Vagina (tissue), 2 donors: Measurements from ENCODE around the gene ZDHHC1. TPM values are rescaled to one million over a fixed set of nuclear protein-coding genes. Genes with fewer than 3 reads are reported as not detected.
"Not testable (repeated sequence)": the region's sequence is repeated elsewhere in the genome, so short reads cannot be mapped to it uniquely, and the experiment has no call there.

Source experiments
- DNase-seq, 2 donors: peaks; one replicate each; pipeline ENCODE4 v3.0.0-alpha.2; 2017; ENCODE audit errors: extremely low spot score in 2 of 2
- H3K27ac ChIP-seq: fragments of 200-600 bp; sonication (generic); one replicate; pipeline ENCODE4 v1.5.1; 2019
- H3K27me3 ChIP-seq: fragments of 200-600 bp; sonication (generic); one replicate; pipeline ENCODE4 v1.5.1; 2019
- H3K36me3 ChIP-seq, 2 donors: fragments of 200-600 bp; sonication (generic); one replicate each; pipeline ENCODE4 v1.5.1; 2017 to 2019
- H3K4me1 ChIP-seq: fragments of 200-600 bp; sonication (generic); one replicate; pipeline ENCODE4 v1.5.1; 2019
- H3K4me3 ChIP-seq, 2 donors: fragments of 200-600 bp; sonication (generic); 1 replicate in 1 of 2; 2 replicates in 1 of 2; pipeline ENCODE4 v1.5.1; 2016 to 2019
- H3K9me3 ChIP-seq: fragments of 200-600 bp; sonication (generic); one replicate; pipeline ENCODE4 v1.5.1; 2019
- POLR2A ChIP-seq, 2 donors: fragments of 450-650 bp; IDR thresholded peaks; one replicate each; pipeline ENCODE4 v1.6.1; 2017; ENCODE audit warnings: antibody characterized with exemption in 2 of 2, mild to moderate bottlenecking in 2 of 2, moderate library complexity in 2 of 2
- POLR2AphosphoS5 ChIP-seq, 2 donors: sonication (generic); formaldehyde crosslinking; IDR thresholded peaks; one replicate each; pipeline ENCODE4 v1.9.0; 2017; ENCODE audit warnings: antibody characterized with exemption in 2 of 2, mild to moderate bottlenecking in 2 of 2, low read depth in 1 of 2; ENCODE audit not compliant: insufficient read depth in 1 of 2
- intact Hi-C: fragments of 100-400 bp; cut with DNase I; formaldehyde crosslinking; loops from one replicate; pipeline ENCODE4 v1.15.1; 2023
- total RNA-seq: library from RNA; depleted of rRNA; stranded (reverse); fragments of >200 nt; gene quantifications from one replicate; pipeline ENCODE4 v1.2.3, GENCODE V29; 2016
- TF ChIP-seq, protein P1 (sequence below), 3 experiments: fragments of 450-650 bp in 2 of 3; fragments of 200-600 bp in 1 of 3; sonication (generic) in 1 of 3; IDR thresholded peaks; one replicate each; pipeline ENCODE4 v1.5.1; 2017 to 2019; ENCODE audit warnings: antibody characterized with exemption in 3 of 3, mild to moderate bottlenecking in 2 of 3, moderate library complexity in 2 of 3

ZDHHC1 gene
- total RNA-seq, 1 donor from 2014 or later = 22.3 TPM

DNA sequence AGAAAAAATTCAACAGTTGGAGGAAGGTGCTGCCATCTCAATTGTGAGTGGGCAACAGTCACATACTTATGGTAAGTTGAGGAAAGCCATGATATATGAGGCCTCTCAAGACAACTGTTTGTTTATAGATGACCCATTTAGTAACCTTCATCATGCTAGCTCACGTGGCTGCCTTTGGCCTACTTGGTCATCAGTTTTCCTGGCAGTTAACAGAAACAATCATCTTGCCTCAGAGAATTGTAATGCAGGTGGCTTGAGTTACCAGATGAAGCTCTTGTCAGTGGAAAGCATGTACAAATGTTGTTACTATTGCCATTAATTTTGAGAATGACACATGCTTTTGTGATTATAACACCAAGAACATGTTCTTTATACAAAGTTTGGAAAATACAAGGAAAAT, 37.6 kb downstream of the ZDHHC1 start:
- no peak for DNase-seq
- Histone ChIP-seq H3K9me3 (no peaks in the 10 kb centered on the region), H3K27me3 (no peaks in the 10 kb centered on the region), H3K36me3 (no peaks in the 10 kb centered on the region), H3K4me1 (no peaks in the 10 kb centered on the region), H3K4me3 (no peak overlapping the region), H3K27ac (no peak overlapping the region)
- intact Hi-C loops = no loop called here
- no peak for TF ChIP-seq POLR2AphosphoS5 (IDR thresholded peaks at IDR 0.05; ENCODE audit: insufficient read depth in 1 of 2, low read depth in 1 of 2)
- TF ChIP-seq, protein P1, sequence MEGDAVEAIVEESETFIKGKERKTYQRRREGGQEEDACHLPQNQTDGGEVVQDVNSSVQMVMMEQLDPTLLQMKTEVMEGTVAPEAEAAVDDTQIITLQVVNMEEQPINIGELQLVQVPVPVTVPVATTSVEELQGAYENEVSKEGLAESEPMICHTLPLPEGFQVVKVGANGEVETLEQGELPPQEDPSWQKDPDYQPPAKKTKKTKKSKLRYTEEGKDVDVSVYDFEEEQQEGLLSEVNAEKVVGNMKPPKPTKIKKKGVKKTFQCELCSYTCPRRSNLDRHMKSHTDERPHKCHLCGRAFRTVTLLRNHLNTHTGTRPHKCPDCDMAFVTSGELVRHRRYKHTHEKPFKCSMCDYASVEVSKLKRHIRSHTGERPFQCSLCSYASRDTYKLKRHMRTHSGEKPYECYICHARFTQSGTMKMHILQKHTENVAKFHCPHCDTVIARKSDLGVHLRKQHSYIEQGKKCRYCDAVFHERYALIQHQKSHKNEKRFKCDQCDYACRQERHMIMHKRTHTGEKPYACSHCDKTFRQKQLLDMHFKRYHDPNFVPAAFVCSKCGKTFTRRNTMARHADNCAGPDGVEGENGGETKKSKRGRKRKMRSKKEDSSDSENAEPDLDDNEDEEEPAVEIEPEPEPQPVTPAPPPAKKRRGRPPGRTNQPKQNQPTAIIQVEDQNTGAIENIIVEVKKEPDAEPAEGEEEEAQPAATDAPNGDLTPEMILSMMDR (IDR thresholded peaks at IDR 0.05) = no peak

DNA sequence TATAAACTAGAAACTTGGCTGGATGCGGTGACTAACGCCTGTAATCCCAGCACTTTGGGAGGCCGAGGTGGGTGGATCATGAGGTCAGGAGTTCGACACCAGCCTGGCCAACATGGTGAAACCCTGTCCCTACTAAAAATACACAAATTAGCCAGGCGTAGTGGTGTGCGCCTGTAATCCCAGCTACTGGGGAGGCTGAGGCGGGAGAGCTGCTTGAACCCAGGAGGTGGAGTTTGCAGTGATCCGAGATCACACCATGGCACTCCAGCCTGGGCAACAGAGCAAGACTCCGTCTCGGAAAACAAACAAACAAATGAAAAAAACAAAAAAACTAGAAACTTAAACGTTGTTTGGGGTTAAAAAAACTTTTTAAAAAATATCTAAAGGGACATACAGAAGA, 40.3 kb downstream of the ZDHHC1 start:
- intact Hi-C loops, H3K4me3 ChIP-seq, DNase-seq, H3K36me3 ChIP-seq, H3K4me1 ChIP-seq, H3K27ac ChIP-seq, H3K9me3 ChIP-seq, H3K27me3 ChIP-seq: not testable (repeated sequence)

DNA sequence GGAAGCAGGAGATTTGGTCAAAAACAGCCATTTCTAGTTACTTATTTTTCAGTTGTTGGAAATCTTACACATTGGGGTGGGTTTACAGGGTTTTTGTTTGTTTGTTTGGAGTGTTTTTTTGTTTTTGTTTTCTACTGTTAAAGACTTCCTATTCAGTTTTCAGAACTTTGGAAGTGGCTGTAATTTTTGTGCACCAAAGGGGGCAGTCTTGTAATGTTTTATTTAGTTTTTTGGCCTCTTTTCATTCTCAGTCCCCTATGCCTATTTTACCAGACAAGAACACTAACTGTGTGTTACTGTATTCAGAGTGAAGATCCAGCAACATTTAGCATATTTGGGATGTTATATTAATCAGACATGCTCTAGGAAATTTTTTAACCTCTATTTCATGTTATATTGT, 43.6 kb downstream of the ZDHHC1 start:
- TF ChIP-seq POLR2A (IDR thresholded peaks at IDR 0.05) (no peak), POLR2AphosphoS5 (IDR thresholded peaks at IDR 0.05; ENCODE audit: insufficient read depth in 1 of 2, low read depth in 1 of 2) (no peak)
- TF ChIP-seq, protein P1 (IDR thresholded peaks at IDR 0.05) = peak in 1 of 3 experiments; percentile 36
- H3K36me3 ChIP-seq = no peaks in the 10 kb centered on the region
- no peaks in the 10 kb centered on the region for H3K9me3 ChIP-seq
- H3K4me1 ChIP-seq = no peaks in the 10 kb centered on the region
- intact Hi-C loops = no loop called here
- H3K27ac ChIP-seq = no peak overlapping the region
- DNase-seq = no peak
- H3K4me3 ChIP-seq = no peak overlapping the region
- no peaks in the 10 kb centered on the region for H3K27me3 ChIP-seq

DNA sequence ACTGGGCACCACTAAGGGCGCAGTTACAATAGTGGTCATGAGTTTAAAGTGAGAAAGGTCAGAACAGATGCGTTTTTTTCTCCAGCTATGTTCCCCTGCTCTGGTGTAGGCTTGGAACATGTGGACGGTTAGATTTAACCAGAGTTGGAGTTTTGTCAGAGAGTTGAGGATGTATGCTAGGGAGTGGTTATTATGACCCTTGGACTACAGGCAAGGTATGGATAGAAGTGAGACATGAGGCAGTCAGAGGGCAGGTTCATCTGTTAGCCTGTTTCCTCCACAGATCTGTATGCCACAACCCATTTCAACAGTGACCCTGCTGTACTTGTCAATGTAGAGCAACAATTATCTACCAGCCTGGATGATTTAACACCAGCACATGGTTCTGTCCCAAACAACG, 45.6 kb downstream of the ZDHHC1 start:
- Histone ChIP-seq H3K4me1 (no peaks in the 10 kb centered on the region), H3K27ac (no peak overlapping the region), H3K36me3 (no peaks in the 10 kb centered on the region), H3K4me3 (no peak overlapping the region), H3K9me3 (no peaks in the 10 kb centered on the region), H3K27me3 (no peaks in the 10 kb centered on the region)
- intact Hi-C loops = no loop called here
- no peak for TF ChIP-seq POLR2AphosphoS5 (IDR thresholded peaks at IDR 0.05; ENCODE audit: insufficient read depth in 1 of 2, low read depth in 1 of 2)
- TF ChIP-seq, protein P1 (IDR thresholded peaks at IDR 0.05) = no peak
- TF ChIP-seq POLR2A (IDR thresholded peaks at IDR 0.05) = no peak
- no peak for DNase-seq

DNA sequence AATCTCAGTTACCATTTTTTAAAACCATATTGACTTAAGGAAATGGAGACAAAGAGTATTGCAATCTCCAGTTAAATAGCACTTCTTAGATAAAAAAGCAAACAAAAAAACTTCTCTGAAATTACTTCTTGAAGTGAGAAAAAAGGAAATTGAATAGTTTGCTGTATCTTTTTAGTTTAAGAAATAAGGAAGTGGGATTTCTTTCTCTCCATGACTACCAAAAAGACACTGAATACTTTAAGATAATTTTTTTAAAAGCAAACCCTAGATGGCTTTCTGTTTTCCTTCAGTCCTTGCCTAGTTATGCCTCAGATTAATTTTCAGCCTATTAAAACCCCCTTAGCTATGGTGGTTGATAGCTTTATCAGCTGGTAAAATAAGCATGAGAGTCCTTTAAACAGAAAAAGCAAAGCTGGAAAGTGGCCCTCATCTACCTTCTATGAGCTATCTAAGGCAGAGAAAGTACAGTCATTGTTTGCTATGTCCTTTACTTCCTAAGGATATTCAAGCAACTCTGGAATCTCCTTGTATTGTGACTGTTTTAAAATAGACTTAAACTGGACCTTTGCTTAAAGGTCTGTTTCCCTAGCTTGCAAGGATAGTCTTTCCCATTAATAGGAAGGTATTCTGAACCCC, 51.6 kb downstream of the ZDHHC1 start:
- TF ChIP-seq POLR2A (IDR thresholded peaks at IDR 0.05) (no peak), POLR2AphosphoS5 (IDR thresholded peaks at IDR 0.05; ENCODE audit: insufficient read depth in 1 of 2, low read depth in 1 of 2) (no peak)
- TF ChIP-seq, protein P1 (IDR thresholded peaks at IDR 0.05) = no peak
- DNase-seq = no peak
- Histone ChIP-seq H3K27ac (no peak overlapping the region), H3K4me3 (no peak overlapping the region), H3K36me3 (no peaks in the 10 kb centered on the region), H3K4me1 (no peaks in the 10 kb centered on the region), H3K9me3 (no peaks in the 10 kb centered on the region), H3K27me3 (no peaks in the 10 kb centered on the region)
- intact Hi-C loops = no loop called here
